GM12875 (cell line): Measurements from ENCODE around the gene RGL1.

Experiments used
- H3K4me3 ChIP-seq: one replicate; pipeline ENCODE4 v1.5.1; 2011; ENCODE audit warnings: low read depth, low read length, control low read depth
- CTCF ChIP-seq: IDR thresholded peaks from 2 replicates; pipeline ENCODE4 v1.5.1; 2011; ENCODE audit warnings: low read depth, mild to moderate bottlenecking, control low read depth, inconsistent platforms, low read length, moderate library complexity, borderline replicate concordance; ENCODE audit not compliant: insufficient read depth

Gene RGL1

GRCh38 chr1:183945428-183946319, 140.8 kb downstream of the RGL1 start:
- H3K4me3 ChIP-seq = no peak overlapping the region
- TF ChIP-seq CTCF = no peak

GRCh38 chr1:183946320-183946613, 141.3 kb downstream of the RGL1 start:
- no peak for TF ChIP-seq CTCF

GRCh38 chr1:183947988-183948387, 143.1 kb downstream of the RGL1 start:
- TF ChIP-seq CTCF = no peak
- H3K4me3 ChIP-seq = no peak overlapping the region

More at GRCh38 chr1:183946320-183946613, 141.3 kb downstream of the RGL1 start:
- no peak overlapping the region for H3K4me3 ChIP-seq

- H3K4me3 ChIP-seq = no peak overlapping the region
- TF ChIP-seq CTCF = no peak
Observed at GRCh38 chr1:183952101-183952500, 147.2 kb downstream of the RGL1 start.

GRCh38 chr1:183953031-183953430, 148.1 kb downstream of the RGL1 start:
- TF ChIP-seq CTCF = no peak
- no peak overlapping the region for H3K4me3 ChIP-seq

- no peak overlapping the region for H3K4me3 ChIP-seq
- no peak for TF ChIP-seq CTCF
Observed at GRCh38 chr1:183954496-183954895, 149.6 kb downstream of the RGL1 start.

- no peak overlapping the region for H3K4me3 ChIP-seq
- TF ChIP-seq CTCF = no peak
Observed at GRCh38 chr1:183956559-183957188, 151.8 kb downstream of the RGL1 start.
